ENCODE measurements around the gene EPHB1. TPM values are rescaled to one million over a fixed set of nuclear protein-coding genes. Genes with fewer than 3 reads are reported as not detected.

EPHB1 gene
- total and polyA plus RNA-seq, 9 donors = 3.5 to 53.4 (median 34.4) TPM

GRCh38 chr3:134887536-134887935 lies 92.5 kb downstream of the EPHB1 start:
- no peak for DNase-seq
- H3K27me3 ChIP-seq (ENCODE audit: control insufficient read depth, insufficient read depth, low read length) = no peaks in the 10 kb centered on the region
- H3K4me1 ChIP-seq (ENCODE audit: control insufficient read depth, insufficient read depth, low read length) = no peaks in the 10 kb centered on the region

GRCh38 chr3:134892326-134892725 lies 97.3 kb downstream of the EPHB1 start:
- no peaks in the 10 kb centered on the region for H3K36me3 ChIP-seq (ENCODE audit: control insufficient read depth, insufficient read depth, low read length)
- no peak for DNase-seq
- WGBS (ENCODE audit: insufficient coverage) = no CpG with 5 or more reads among the region's 2 CpGs
- no peak overlapping the region for H3K4me3 ChIP-seq (ENCODE audit: low read length)
- H3K27ac ChIP-seq (ENCODE audit: low read length) = no peak overlapping the region
- H3K27me3 ChIP-seq (ENCODE audit: control insufficient read depth, insufficient read depth, low read length) = no peaks in the 10 kb centered on the region
- H3K9me3 ChIP-seq (replicated peaks; ENCODE audit: control insufficient read depth, low read depth, low read length) = no peaks in the 10 kb centered on the region
- no peaks in the 10 kb centered on the region for H3K4me1 ChIP-seq (ENCODE audit: control insufficient read depth, insufficient read depth, low read length)

More at GRCh38 chr3:134887536-134887935, 92.5 kb downstream of the EPHB1 start:
- H3K4me3 ChIP-seq (ENCODE audit: low read length) = no peak overlapping the region
- no peaks in the 10 kb centered on the region for H3K36me3 ChIP-seq (ENCODE audit: control insufficient read depth, insufficient read depth, low read length)
- no peaks in the 10 kb centered on the region for H3K9me3 ChIP-seq (replicated peaks; ENCODE audit: control insufficient read depth, low read depth, low read length)
- H3K27ac ChIP-seq (ENCODE audit: low read length) = no peak overlapping the region

- WGBS (ENCODE audit: insufficient coverage) = 20% methylated on average over 1 of the region's 5 CpGs
- Histone ChIP-seq H3K27ac (ENCODE audit: low read length) (no peak overlapping the region), H3K9me3 (replicated peaks; ENCODE audit: control insufficient read depth, low read depth, low read length) (no peaks in the 10 kb centered on the region), H3K27me3 (ENCODE audit: control insufficient read depth, insufficient read depth, low read length) (no peaks in the 10 kb centered on the region), H3K36me3 (ENCODE audit: control insufficient read depth, insufficient read depth, low read length) (no peaks in the 10 kb centered on the region), H3K4me3 (ENCODE audit: low read length) (no peak overlapping the region), H3K4me1 (ENCODE audit: control insufficient read depth, insufficient read depth, low read length) (no peaks in the 10 kb centered on the region)
- DNase-seq = no peak
These were observed 97.7 kb downstream of the EPHB1 start for GRCh38 chr3:134892761-134893160.

GRCh38 chr3:134894533-134894932 lies 99.5 kb downstream of the EPHB1 start:
- 89% methylated on average over 3 of the region's 4 CpGs for WGBS (ENCODE audit: insufficient coverage)
- no peak for DNase-seq
- Histone ChIP-seq H3K27me3 (ENCODE audit: control insufficient read depth, insufficient read depth, low read length) (no peaks in the 10 kb centered on the region), H3K4me1 (ENCODE audit: control insufficient read depth, insufficient read depth, low read length) (no peaks in the 10 kb centered on the region), H3K4me3 (ENCODE audit: low read length) (no peak overlapping the region), H3K36me3 (ENCODE audit: control insufficient read depth, insufficient read depth, low read length) (no peaks in the 10 kb centered on the region), H3K27ac (ENCODE audit: low read length) (no peak overlapping the region), H3K9me3 (replicated peaks; ENCODE audit: control insufficient read depth, low read depth, low read length) (no peaks in the 10 kb centered on the region)

- no peaks in the 10 kb centered on the region for H3K9me3 ChIP-seq (replicated peaks; ENCODE audit: control insufficient read depth, low read depth, low read length)
- H3K4me1 ChIP-seq (ENCODE audit: control insufficient read depth, insufficient read depth, low read length) = no peaks in the 10 kb centered on the region
- no peak for DNase-seq
- no peaks in the 10 kb centered on the region for H3K27me3 ChIP-seq (ENCODE audit: control insufficient read depth, insufficient read depth, low read length)
- whole genome bisulfite sequencing (ENCODE audit: insufficient coverage) = no CpG with 5 or more reads among the region's 2 CpGs
- H3K4me3 ChIP-seq (ENCODE audit: low read length) = no peak overlapping the region
- H3K36me3 ChIP-seq (ENCODE audit: control insufficient read depth, insufficient read depth, low read length) = no peaks in the 10 kb centered on the region
- no peak overlapping the region for H3K27ac ChIP-seq (ENCODE audit: low read length)
These were observed 100.1 kb downstream of the EPHB1 start for GRCh38 chr3:134895181-134895580.

GRCh38 chr3:134896141-134896540 lies 101.1 kb downstream of the EPHB1 start:
- no peaks in the 10 kb centered on the region for H3K9me3 ChIP-seq (replicated peaks; ENCODE audit: control insufficient read depth, low read depth, low read length)
- no peaks in the 10 kb centered on the region for H3K4me1 ChIP-seq (ENCODE audit: control insufficient read depth, insufficient read depth, low read length)
- no peaks in the 10 kb centered on the region for H3K36me3 ChIP-seq (ENCODE audit: control insufficient read depth, insufficient read depth, low read length)
- no peak for DNase-seq
- WGBS (ENCODE audit: insufficient coverage) = 93% methylated on average over 3 of the region's 5 CpGs
- no peak overlapping the region for H3K27ac ChIP-seq (ENCODE audit: low read length)
- no peak overlapping the region for H3K4me3 ChIP-seq (ENCODE audit: low read length)
- no peaks in the 10 kb centered on the region for H3K27me3 ChIP-seq (ENCODE audit: control insufficient read depth, insufficient read depth, low read length)

GRCh38 chr3:134896696-134897095 lies 101.6 kb downstream of the EPHB1 start:
- Histone ChIP-seq H3K9me3 (replicated peaks; ENCODE audit: control insufficient read depth, low read depth, low read length) (no peaks in the 10 kb centered on the region), H3K27ac (ENCODE audit: low read length) (no peak overlapping the region), H3K27me3 (ENCODE audit: control insufficient read depth, insufficient read depth, low read length) (no peaks in the 10 kb centered on the region), H3K36me3 (ENCODE audit: control insufficient read depth, insufficient read depth, low read length) (no peaks in the 10 kb centered on the region), H3K4me1 (ENCODE audit: control insufficient read depth, insufficient read depth, low read length) (no peaks in the 10 kb centered on the region), H3K4me3 (ENCODE audit: low read length) (no peak overlapping the region)
- WGBS (ENCODE audit: insufficient coverage) = 99% methylated on average over 8 of the region's 8 CpGs
- DNase-seq = no peak

- Histone ChIP-seq H3K27me3 (ENCODE audit: control insufficient read depth, insufficient read depth, low read length) (no peaks in the 10 kb centered on the region), H3K4me1 (ENCODE audit: control insufficient read depth, insufficient read depth, low read length) (no peaks in the 10 kb centered on the region), H3K27ac (ENCODE audit: low read length) (no peak overlapping the region), H3K4me3 (ENCODE audit: low read length) (no peak overlapping the region), H3K36me3 (ENCODE audit: control insufficient read depth, insufficient read depth, low read length) (no peaks in the 10 kb centered on the region), H3K9me3 (replicated peaks; ENCODE audit: control insufficient read depth, low read depth, low read length) (no peaks in the 10 kb centered on the region)
- no peak for DNase-seq
- 82% methylated on average over 8 of the region's 10 CpGs for WGBS (ENCODE audit: insufficient coverage)
These were observed 102.5 kb downstream of the EPHB1 start for GRCh38 chr3:134897391-134898141.

GRCh38 chr3:134898181-134898754 lies 103.2 kb downstream of the EPHB1 start:
- peak; percentile 4 for DNase-seq
- Histone ChIP-seq H3K27me3 (ENCODE audit: control insufficient read depth, insufficient read depth, low read length) (no peaks in the 10 kb centered on the region), H3K36me3 (ENCODE audit: control insufficient read depth, insufficient read depth, low read length) (no peaks in the 10 kb centered on the region), H3K4me1 (ENCODE audit: control insufficient read depth, insufficient read depth, low read length) (no peaks in the 10 kb centered on the region), H3K4me3 (ENCODE audit: low read length) (no peak overlapping the region), H3K27ac (ENCODE audit: low read length) (no peak overlapping the region), H3K9me3 (replicated peaks; ENCODE audit: control insufficient read depth, low read depth, low read length) (no peaks in the 10 kb centered on the region)
- WGBS (ENCODE audit: insufficient coverage) = 94% methylated on average over 2 of the region's 7 CpGs

GRCh38 chr3:134899786-134900185 lies 104.7 kb downstream of the EPHB1 start:
- 100% methylated on average over 1 of the region's 1 CpG for WGBS (ENCODE audit: insufficient coverage)
- no peak overlapping the region for H3K27ac ChIP-seq (ENCODE audit: low read length)

More at GRCh38 chr3:134899786-134900185, 104.7 kb downstream of the EPHB1 start:
- H3K4me1 ChIP-seq (ENCODE audit: control insufficient read depth, insufficient read depth, low read length) = peaks cover 5% of the 10 kb centered on the region
- DNase-seq = no peak
- H3K36me3 ChIP-seq (ENCODE audit: control insufficient read depth, insufficient read depth, low read length) = no peaks in the 10 kb centered on the region
- H3K9me3 ChIP-seq (replicated peaks; ENCODE audit: control insufficient read depth, low read depth, low read length) = no peaks in the 10 kb centered on the region
- H3K27me3 ChIP-seq (ENCODE audit: control insufficient read depth, insufficient read depth, low read length) = no peaks in the 10 kb centered on the region
- H3K4me3 ChIP-seq (ENCODE audit: low read length) = no peak overlapping the region
